Measurements from ENCODE around the gene TEX48. TPM values are rescaled to one million over a fixed set of nuclear protein-coding genes. Genes with fewer than 3 reads are reported as not detected.
A peak's percentile ranks its signal among the peaks of the same experiment; 100 is the strongest.

The TEX48 gene
- total and polyA plus RNA-seq, 2 donors (not counting 1 experiment from before 2014, with no cell fraction given): not detected

GRCh38 chr9:114674076-114674797 lies 7.8 kb downstream of the TEX48 start:
- Mint-ChIP-seq H3K27me3 (peaks cover 58% of the 10 kb centered on the region), H3K4me3 (no peak overlapping the region), H3K27ac (no peak overlapping the region), H3K9me3 (ENCODE audit: insufficient read depth) (no peaks in the 10 kb centered on the region), H3K4me1 (no peaks in the 10 kb centered on the region)
- H4K20me1 ChIP-seq (ENCODE audit: control insufficient read depth, insufficient read depth, low read length, poor library complexity, severe bottlenecking): no peaks in the 10 kb centered on the region
- ATAC-seq (ENCODE audit: low read depth) (no peak), DNase-seq (no peak)
- H3K9me3 ChIP-seq (ENCODE audit: control extremely low read depth in 1 of 3, control insufficient read depth in 2 of 3, insufficient read depth in 1 of 3, low read length in 2 of 3): no peaks in the 10 kb centered on the region
- intact Hi-C loops (cut with micrococcal nuclease): no loop called here
- H3K27ac ChIP-seq (ENCODE audit: low read length in 2 of 2): no peak overlapping the region
- no peak overlapping the region for H3K4me2 ChIP-seq (replicated peaks; ENCODE audit: low read depth, low read length, poor library complexity, severe bottlenecking)
- H3K27me3 ChIP-seq (replicated peaks in 1 of 4; ENCODE audit: control extremely low read depth in 1 of 4, control insufficient read depth in 3 of 4, insufficient read depth in 4 of 4, low read length in 3 of 4): peaks cover 0 to 6% (median 2%) of the 10 kb centered on the region in 4 experiments
- CTCF ChIA-PET: interaction anchor here (1.0 to 1.3 kb wide), 3 partner anchors 14 to 383 kb away, joined by 3 read pairs; no protein-coding TSS in a partner anchor
- no peak overlapping the region for H3K9ac ChIP-seq (ENCODE audit: low read length)
- no peaks in the 10 kb centered on the region for H3K4me1 ChIP-seq (ENCODE audit: control insufficient read depth in 2 of 2, insufficient read depth in 2 of 2, low read length in 2 of 2)
- no peak overlapping the region for H2AFZ ChIP-seq (ENCODE audit: insufficient read depth, low read depth, low read length, poor library complexity, severe bottlenecking)
- H3K4me3 ChIP-seq (ENCODE audit: control extremely low read depth in 1 of 5, extremely low read depth in 1 of 5, insufficient read depth in 1 of 5, low read depth in 2 of 5, low read length in 4 of 5): no peak overlapping the region
- no peaks in the 10 kb centered on the region for H3K79me2 ChIP-seq (ENCODE audit: control insufficient read depth, insufficient read depth, low read length)
- TF ChIP-seq EZH2 (IDR thresholded peaks at IDR 0.05; ENCODE audit: borderline replicate concordance, insufficient read depth, low read depth, low read length, poor library complexity, severe bottlenecking): no peak
- TF ChIP-seq, protein P1, sequence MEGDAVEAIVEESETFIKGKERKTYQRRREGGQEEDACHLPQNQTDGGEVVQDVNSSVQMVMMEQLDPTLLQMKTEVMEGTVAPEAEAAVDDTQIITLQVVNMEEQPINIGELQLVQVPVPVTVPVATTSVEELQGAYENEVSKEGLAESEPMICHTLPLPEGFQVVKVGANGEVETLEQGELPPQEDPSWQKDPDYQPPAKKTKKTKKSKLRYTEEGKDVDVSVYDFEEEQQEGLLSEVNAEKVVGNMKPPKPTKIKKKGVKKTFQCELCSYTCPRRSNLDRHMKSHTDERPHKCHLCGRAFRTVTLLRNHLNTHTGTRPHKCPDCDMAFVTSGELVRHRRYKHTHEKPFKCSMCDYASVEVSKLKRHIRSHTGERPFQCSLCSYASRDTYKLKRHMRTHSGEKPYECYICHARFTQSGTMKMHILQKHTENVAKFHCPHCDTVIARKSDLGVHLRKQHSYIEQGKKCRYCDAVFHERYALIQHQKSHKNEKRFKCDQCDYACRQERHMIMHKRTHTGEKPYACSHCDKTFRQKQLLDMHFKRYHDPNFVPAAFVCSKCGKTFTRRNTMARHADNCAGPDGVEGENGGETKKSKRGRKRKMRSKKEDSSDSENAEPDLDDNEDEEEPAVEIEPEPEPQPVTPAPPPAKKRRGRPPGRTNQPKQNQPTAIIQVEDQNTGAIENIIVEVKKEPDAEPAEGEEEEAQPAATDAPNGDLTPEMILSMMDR (IDR thresholded peaks at IDR 0.05): peak; percentile 16
- WGBS (ENCODE audit: insufficient coverage): no CpG with 5 or more reads among the region's 2 CpGs
- H3K36me3 ChIP-seq (replicated peaks in 1 of 2; ENCODE audit: control extremely low read depth in 1 of 2, control insufficient read depth in 1 of 2, extremely low read depth in 1 of 2, insufficient read depth in 2 of 2, low read length in 1 of 2): no peaks in the 10 kb centered on the region
- POLR2A ChIA-PET: no interaction called here

- Histone ChIP-seq H3K27me3 (replicated peaks in 1 of 4; ENCODE audit: control extremely low read depth in 1 of 4, control insufficient read depth in 3 of 4, insufficient read depth in 4 of 4, low read length in 3 of 4) (no peaks in the 10 kb centered on the region), H4K20me1 (ENCODE audit: control insufficient read depth, insufficient read depth, low read length, poor library complexity, severe bottlenecking) (no peaks in the 10 kb centered on the region), H3K4me3 (ENCODE audit: control extremely low read depth in 1 of 5, extremely low read depth in 1 of 5, insufficient read depth in 1 of 5, low read depth in 2 of 5, low read length in 4 of 5) (no peak overlapping the region), H2AFZ (ENCODE audit: insufficient read depth, low read depth, low read length, poor library complexity, severe bottlenecking) (no peak overlapping the region), H3K4me1 (ENCODE audit: control insufficient read depth in 2 of 2, insufficient read depth in 2 of 2, low read length in 2 of 2) (no peaks in the 10 kb centered on the region), H3K9me3 (ENCODE audit: control extremely low read depth in 1 of 3, control insufficient read depth in 2 of 3, insufficient read depth in 1 of 3, low read length in 2 of 3) (no peaks in the 10 kb centered on the region), H3K27ac (ENCODE audit: low read length in 2 of 2) (no peak overlapping the region), H3K36me3 (replicated peaks in 1 of 2; ENCODE audit: control extremely low read depth in 1 of 2, control insufficient read depth in 1 of 2, extremely low read depth in 1 of 2, insufficient read depth in 2 of 2, low read length in 1 of 2) (no peaks in the 10 kb centered on the region), H3K4me2 (replicated peaks; ENCODE audit: low read depth, low read length, poor library complexity, severe bottlenecking) (no peak overlapping the region), H3K9ac (ENCODE audit: low read length) (no peak overlapping the region), H3K79me2 (ENCODE audit: control insufficient read depth, insufficient read depth, low read length) (no peaks in the 10 kb centered on the region)
- 78% methylated on average over 1 of the region's 1 CpG for WGBS (ENCODE audit: insufficient coverage)
- H3K9me3 Mint-ChIP-seq (ENCODE audit: insufficient read depth): no peaks in the 10 kb centered on the region
- no peak for DNase-seq
- ATAC-seq (ENCODE audit: low read depth): no peak
- POLR2A ChIA-PET: no interaction called here
- CTCF ChIA-PET: interaction anchor here (1.2 to 3.3 kb wide), 5 partner anchors 9 to 343 kb away, joined by 3 to 13 read pairs (median 4); partner anchors contain the start of gene TEX48
- no peak overlapping the region for H3K27ac Mint-ChIP-seq
- no peak overlapping the region for H3K4me3 Mint-ChIP-seq
- TF ChIP-seq EZH2 (IDR thresholded peaks at IDR 0.05; ENCODE audit: borderline replicate concordance, insufficient read depth, low read depth, low read length, poor library complexity, severe bottlenecking): no peak
- TF ChIP-seq, protein P1 (IDR thresholded peaks at IDR 0.05): no peak
- intact Hi-C loops (cut with micrococcal nuclease): no loop called here
- H3K4me1 Mint-ChIP-seq: no peaks in the 10 kb centered on the region
- H3K27me3 Mint-ChIP-seq: peaks cover 35% of the 10 kb centered on the region
These were observed 10.4 kb downstream of the TEX48 start for GRCh38 chr9:114671605-114672004.
